Tibial artery (tissue), 4 donors: Measurements from ENCODE around the gene KCNMA1.

Experiments used
- DNase-seq, 2 donors: peaks; one replicate each; pipeline ENCODE4 v3.0.0-alpha.2; 2019
- H3K27ac ChIP-seq, 2 donors: fragments of 200-600 bp; sonication (generic) in 1 of 2; 1 replicate in 1 of 2; 2 replicates in 1 of 2; pipeline ENCODE4 v1.5.1; 2018 to 2019; ENCODE audit warnings: mild to moderate bottlenecking in 1 of 2
- H3K27me3 ChIP-seq, 2 donors: fragments of 200-600 bp; sonication (generic) in 1 of 2; one replicate each; pipeline versions ENCODE4 v1.5.1 to v1.6.0; 2016 to 2019
- H3K36me3 ChIP-seq, 3 donors: fragments of 200-600 bp; sonication (generic) in 2 of 3; one replicate each; pipeline ENCODE4 v1.5.1; 2016 to 2019; ENCODE audit warnings: mild to moderate bottlenecking in 2 of 3
- H3K4me1 ChIP-seq, 4 donors: fragments of 200-600 bp; sonication (generic) in 2 of 4; 1 replicate in 3 of 4; 2 replicates in 1 of 4; pipeline ENCODE4 v1.5.1; 2016 to 2019
- H3K4me3 ChIP-seq, 2 donors: fragments of 200-600 bp; sonication (generic) in 1 of 2; 1 replicate in 1 of 2; 2 replicates in 1 of 2; pipeline ENCODE4 v1.5.1; 2018 to 2019; ENCODE audit warnings: mild to moderate bottlenecking in 2 of 2
- H3K9me3 ChIP-seq, 3 donors: fragments of 200-600 bp; sonication (generic) in 1 of 3; one replicate each; pipeline ENCODE4 v1.5.1; 2016 to 2019
- CTCF ChIP-seq, 2 experiments: fragments of 200-600 bp in 1 of 2; fragments of 450-650 bp in 1 of 2; IDR thresholded peaks; one replicate each; pipeline ENCODE4 v1.5.1; 2017 to 2019; ENCODE audit warnings: antibody characterized with exemption in 2 of 2, mild to moderate bottlenecking in 1 of 2, moderate library complexity in 1 of 2
- intact Hi-C: fragments of 100-400 bp; cut with DNase I; formaldehyde crosslinking; loops from one replicate; pipeline ENCODE4 v1.15.0; 2023; ENCODE audit warnings: low total_unique reads

Gene KCNMA1

GRCh38 chr10:76977046-76977445 lies 660.6 kb downstream of the KCNMA1 start:
- Histone ChIP-seq H3K9me3 (no peaks in the 10 kb centered on the region), H3K27ac (no peak overlapping the region), H3K27me3 (no peaks in the 10 kb centered on the region), H3K4me3 (no peak overlapping the region), H3K36me3 (peaks cover 0 to 5% (median 0%) of the 10 kb centered on the region in 3 donors), H3K4me1 (no peaks in the 10 kb centered on the region)
- DNase-seq: no peak
- intact Hi-C loops: no loop called here
- TF ChIP-seq CTCF (IDR thresholded peaks at IDR 0.05): no peak

GRCh38 chr10:76976142-76976541 lies 661.5 kb downstream of the KCNMA1 start:
- no peak overlapping the region for H3K27ac ChIP-seq
- H3K4me1 ChIP-seq: no peaks in the 10 kb centered on the region
- intact Hi-C loops: no loop called here
- no peak for TF ChIP-seq CTCF (IDR thresholded peaks at IDR 0.05)
- H3K4me3 ChIP-seq: no peak overlapping the region
- no peaks in the 10 kb centered on the region for H3K27me3 ChIP-seq
- peaks cover 0 to 5% (median 0%) of the 10 kb centered on the region in 3 donors for H3K36me3 ChIP-seq
- no peaks in the 10 kb centered on the region for H3K9me3 ChIP-seq
- no peak for DNase-seq

- DNase-seq: no peak
- no peak for TF ChIP-seq CTCF (IDR thresholded peaks at IDR 0.05)
- no peaks in the 10 kb centered on the region for H3K4me1 ChIP-seq
- H3K27me3 ChIP-seq: no peaks in the 10 kb centered on the region
- H3K36me3 ChIP-seq: peaks cover 0 to 5% (median 0%) of the 10 kb centered on the region in 3 donors
- no peaks in the 10 kb centered on the region for H3K9me3 ChIP-seq
- no peak overlapping the region for H3K27ac ChIP-seq
- no peak overlapping the region for H3K4me3 ChIP-seq
- intact Hi-C loops: no loop called here
These were observed 662.5 kb downstream of the KCNMA1 start for GRCh38 chr10:76975126-76975525.

- peaks cover 0 to 5% (median 0%) of the 10 kb centered on the region in 3 donors for H3K36me3 ChIP-seq
- no peak overlapping the region for H3K27ac ChIP-seq
- DNase-seq: no peak
- no peak overlapping the region for H3K4me3 ChIP-seq
- intact Hi-C loops: no loop called here
- no peaks in the 10 kb centered on the region for H3K27me3 ChIP-seq
- H3K9me3 ChIP-seq: no peaks in the 10 kb centered on the region
- no peak for TF ChIP-seq CTCF (IDR thresholded peaks at IDR 0.05)
- no peaks in the 10 kb centered on the region for H3K4me1 ChIP-seq
These were observed 663.5 kb downstream of the KCNMA1 start for GRCh38 chr10:76974017-76974691.

GRCh38 chr10:76973091-76974016 lies 664.3 kb downstream of the KCNMA1 start:
- no peak for TF ChIP-seq CTCF (IDR thresholded peaks at IDR 0.05)

More at GRCh38 chr10:76973091-76974016, 664.3 kb downstream of the KCNMA1 start:
- H3K36me3 ChIP-seq: peaks cover 0 to 5% (median 0%) of the 10 kb centered on the region in 3 donors
- H3K9me3 ChIP-seq: no peaks in the 10 kb centered on the region
- no peaks in the 10 kb centered on the region for H3K27me3 ChIP-seq
- H3K27ac ChIP-seq: no peak overlapping the region
- H3K4me1 ChIP-seq: no peaks in the 10 kb centered on the region
- intact Hi-C loops: no loop called here
- DNase-seq: no peak
- no peak overlapping the region for H3K4me3 ChIP-seq
